Suprapubic skin (tissue), 4 donors: ENCODE results near the gene ZNF423.

Source experiments
- EP300 ChIP-seq: sonication (generic); formaldehyde crosslinking; IDR thresholded peaks from one replicate; pipeline ENCODE4 v1.6.1; 2017; ENCODE audit warnings: antibody characterized with exemption
- POLR2A ChIP-seq, 2 donors: fragments of 450-650 bp; IDR thresholded peaks; one replicate each; pipeline ENCODE4 v1.6.1; 2017; ENCODE audit warnings: antibody characterized with exemption in 2 of 2, mild to moderate bottlenecking in 2 of 2, moderate library complexity in 2 of 2
- POLR2AphosphoS5 ChIP-seq, 3 donors: sonication (generic); formaldehyde crosslinking; IDR thresholded peaks; one replicate each; pipeline ENCODE4 v1.6.1; 2017; ENCODE audit warnings: antibody characterized with exemption in 3 of 3
- TF ChIP-seq, protein P1 (sequence below), 2 donors: fragments of 200-600 bp in 1 of 2; fragments of 450-650 bp in 1 of 2; sonication (generic) in 1 of 2; IDR thresholded peaks; one replicate each; pipeline ENCODE4 v1.5.1; 2016 to 2019; ENCODE audit warnings: antibody characterized with exemption in 2 of 2, mild to moderate bottlenecking in 1 of 2, moderate library complexity in 1 of 2

DNA sequence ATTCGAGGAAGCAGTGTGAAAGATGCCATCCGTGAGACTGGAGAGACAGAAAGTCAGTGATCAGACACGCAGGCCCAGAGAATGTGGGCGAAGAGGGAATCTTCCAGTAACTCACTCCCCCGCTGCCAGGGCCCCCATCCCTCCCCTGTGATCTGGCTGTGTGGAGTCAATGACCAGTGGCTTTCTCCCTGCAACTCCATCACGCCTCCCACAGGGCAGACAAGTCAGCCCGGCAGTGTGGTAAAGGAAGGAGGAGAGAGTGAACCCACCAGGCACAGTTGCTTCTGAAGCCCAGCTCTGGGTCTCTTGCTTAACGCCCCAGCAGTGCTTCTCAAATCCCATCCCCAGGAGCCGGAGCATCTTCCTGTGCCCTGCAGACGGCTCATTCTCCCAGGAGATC lies 142.1 kb downstream of the ZNF423 start:
- TF ChIP-seq, protein P1, sequence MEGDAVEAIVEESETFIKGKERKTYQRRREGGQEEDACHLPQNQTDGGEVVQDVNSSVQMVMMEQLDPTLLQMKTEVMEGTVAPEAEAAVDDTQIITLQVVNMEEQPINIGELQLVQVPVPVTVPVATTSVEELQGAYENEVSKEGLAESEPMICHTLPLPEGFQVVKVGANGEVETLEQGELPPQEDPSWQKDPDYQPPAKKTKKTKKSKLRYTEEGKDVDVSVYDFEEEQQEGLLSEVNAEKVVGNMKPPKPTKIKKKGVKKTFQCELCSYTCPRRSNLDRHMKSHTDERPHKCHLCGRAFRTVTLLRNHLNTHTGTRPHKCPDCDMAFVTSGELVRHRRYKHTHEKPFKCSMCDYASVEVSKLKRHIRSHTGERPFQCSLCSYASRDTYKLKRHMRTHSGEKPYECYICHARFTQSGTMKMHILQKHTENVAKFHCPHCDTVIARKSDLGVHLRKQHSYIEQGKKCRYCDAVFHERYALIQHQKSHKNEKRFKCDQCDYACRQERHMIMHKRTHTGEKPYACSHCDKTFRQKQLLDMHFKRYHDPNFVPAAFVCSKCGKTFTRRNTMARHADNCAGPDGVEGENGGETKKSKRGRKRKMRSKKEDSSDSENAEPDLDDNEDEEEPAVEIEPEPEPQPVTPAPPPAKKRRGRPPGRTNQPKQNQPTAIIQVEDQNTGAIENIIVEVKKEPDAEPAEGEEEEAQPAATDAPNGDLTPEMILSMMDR (IDR thresholded peaks at IDR 0.05), result no peak
- TF ChIP-seq EP300 (no peak), POLR2A (IDR thresholded peaks at IDR 0.05) (no peak), POLR2AphosphoS5 (IDR thresholded peaks at IDR 0.05) (no peak)
